PFSK-1 (cell line): ENCODE data around the gene IL1R1.

ENCODE experiments used
- FOXP2 ChIP-seq: optimal IDR thresholded peaks from 2 replicates; pipeline ENCODE3; 2011; ENCODE audit warnings: borderline replicate concordance, control low read depth, inconsistent platforms; ENCODE audit not compliant: insufficient read depth; ENCODE audit errors: extremely low read length, extremely low read depth
- POLR2AphosphoS5 ChIP-seq: IDR thresholded peaks from 2 replicates; pipeline ENCODE4 v1.6.1; 2012; ENCODE audit warnings: low read depth, mild to moderate bottlenecking, control low read depth, low read length, moderate library complexity
- REST ChIP-seq, 2 experiments: IDR thresholded peaks; 2 replicates each; pipeline versions ENCODE4 v1.6.1 to v1.8.0; 2011 to 2012; ENCODE audit warnings: low read depth in 2 of 2, low read length in 2 of 2, control low read depth in 1 of 2, inconsistent platforms in 1 of 2, mild to moderate bottlenecking in 1 of 2, moderate library complexity in 1 of 2; ENCODE audit not compliant: insufficient read depth in 1 of 2
- SIN3A ChIP-seq: IDR thresholded peaks from 2 replicates; pipeline ENCODE4 v1.6.1; 2012; ENCODE audit warnings: mild to moderate bottlenecking, low read length, moderate library complexity, borderline replicate concordance; ENCODE audit not compliant: insufficient read depth
- TAF1 ChIP-seq: IDR thresholded peaks from 2 replicates; pipeline ENCODE4 v1.6.1; 2012; ENCODE audit warnings: low read length, control low read depth, borderline replicate concordance; ENCODE audit not compliant: insufficient read depth

Gene IL1R1

DNA sequence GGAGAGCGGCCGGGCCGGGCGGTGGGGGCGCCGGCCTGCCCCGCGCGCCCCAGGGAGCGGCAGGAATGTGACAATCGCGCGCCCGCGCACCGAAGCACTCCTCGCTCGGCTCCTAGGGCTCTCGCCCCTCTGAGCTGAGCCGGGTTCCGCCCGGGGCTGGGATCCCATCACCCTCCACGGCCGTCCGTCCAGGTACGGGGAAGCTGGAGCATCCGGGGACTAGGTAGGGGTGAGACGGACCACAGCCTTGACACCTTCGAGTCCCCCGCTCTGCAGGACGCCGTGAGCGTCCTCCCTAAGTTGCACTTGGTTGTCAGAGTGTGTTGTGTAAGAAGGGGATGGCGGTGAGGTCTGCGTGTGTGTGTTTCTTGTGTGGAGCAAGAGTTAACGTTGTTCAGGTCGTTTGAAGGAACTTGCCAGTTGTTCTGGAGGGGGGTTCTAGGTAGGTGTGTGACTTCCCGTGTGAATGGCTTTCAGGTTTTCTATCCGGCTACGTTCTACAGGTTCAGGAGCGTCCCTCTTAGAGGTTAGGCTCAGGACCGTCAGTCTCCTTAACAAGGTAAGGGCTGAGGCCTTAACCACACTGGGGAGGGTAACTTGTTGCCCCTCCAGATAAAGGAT is 393 bp downstream of the IL1R1 start:
- TF ChIP-seq REST (IDR thresholded peaks at IDR 0.05; ENCODE audit: insufficient read depth in 1 of 2, low read depth in 2 of 2, low read length in 2 of 2) (no peak), FOXP2 (no peak), SIN3A (no peak)

- TF ChIP-seq SIN3A (no peak), REST (IDR thresholded peaks at IDR 0.05; ENCODE audit: insufficient read depth in 1 of 2, low read depth in 2 of 2, low read length in 2 of 2) (no peak), FOXP2 (peak; percentile 30), POLR2AphosphoS5 (no peak)
These were observed 972 bp downstream of the IL1R1 start for GRCh38 chr2:102143450-102143985.

GRCh38 chr2:102144128-102144527 is 1.6 kb downstream of the IL1R1 start:
- no peak for TF ChIP-seq REST (IDR thresholded peaks at IDR 0.05; ENCODE audit: insufficient read depth in 1 of 2, low read depth in 2 of 2, low read length in 2 of 2)
- no peak for TF ChIP-seq SIN3A
- TF ChIP-seq POLR2AphosphoS5 = no peak
- TF ChIP-seq TAF1 = no peak
- no peak for TF ChIP-seq FOXP2

DNA sequence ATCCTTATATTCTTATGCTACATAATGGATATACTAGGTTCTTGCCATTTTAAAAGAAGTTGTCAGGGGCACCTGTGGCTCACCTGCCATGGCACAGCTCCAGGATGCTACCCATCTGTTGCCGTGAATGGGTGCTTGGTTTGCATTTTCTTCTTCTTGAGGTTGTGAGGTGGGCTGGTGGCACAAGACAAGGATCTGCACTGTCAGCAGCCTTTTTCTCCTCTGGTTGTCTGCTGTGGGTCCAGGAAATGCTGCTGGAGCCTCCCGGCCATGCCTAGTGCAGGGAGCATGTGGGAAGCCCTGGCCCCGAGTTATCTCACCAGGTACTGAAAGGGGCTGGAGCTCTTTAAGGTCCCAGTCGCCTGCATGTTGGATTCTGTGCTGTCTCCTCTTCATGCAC is 2.6 kb downstream of the IL1R1 start:
- TF ChIP-seq SIN3A (no peak), TAF1 (no peak), REST (IDR thresholded peaks at IDR 0.05; ENCODE audit: insufficient read depth in 1 of 2, low read depth in 2 of 2, low read length in 2 of 2) (no peak), POLR2AphosphoS5 (no peak), FOXP2 (no peak)

DNA sequence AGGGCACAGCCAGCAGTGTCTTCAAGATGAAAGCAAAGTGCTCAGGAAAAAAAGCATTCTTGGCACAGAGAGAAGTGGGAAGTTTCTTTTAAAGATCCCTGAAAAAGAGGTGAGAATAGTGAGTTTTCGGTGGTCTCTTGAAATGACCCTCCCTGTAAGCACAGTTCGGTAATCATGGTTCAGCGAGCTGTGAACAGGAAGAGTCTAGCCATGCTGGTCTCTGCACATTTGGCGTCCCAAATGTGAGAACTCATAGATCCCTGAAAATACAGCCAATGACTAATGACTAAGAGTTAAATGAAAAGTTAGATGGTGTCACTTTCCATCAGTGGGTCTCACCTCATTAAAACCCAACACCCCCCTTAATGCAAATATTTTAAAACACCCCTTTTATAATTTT is 3.4 kb downstream of the IL1R1 start:
- TF ChIP-seq REST (IDR thresholded peaks at IDR 0.05; ENCODE audit: insufficient read depth in 1 of 2, low read depth in 2 of 2, low read length in 2 of 2) (no peak), SIN3A (no peak), POLR2AphosphoS5 (no peak), TAF1 (no peak)
